GM20000 (cell line): Measurements from ENCODE around the gene NDP.

Source experiments
- DNase-seq: peaks from one replicate; pipeline ENCODE4 v3.0.0; 2012; ENCODE audit warnings: low spot score
- TF ChIP-seq, protein P1 (sequence below): IDR thresholded peaks from 2 replicates; pipeline ENCODE4 v1.5.1; 2012; ENCODE audit warnings: mild to moderate bottlenecking, control low read depth; ENCODE audit errors: extremely low read depth, missing control alignments

Gene NDP

DNA sequence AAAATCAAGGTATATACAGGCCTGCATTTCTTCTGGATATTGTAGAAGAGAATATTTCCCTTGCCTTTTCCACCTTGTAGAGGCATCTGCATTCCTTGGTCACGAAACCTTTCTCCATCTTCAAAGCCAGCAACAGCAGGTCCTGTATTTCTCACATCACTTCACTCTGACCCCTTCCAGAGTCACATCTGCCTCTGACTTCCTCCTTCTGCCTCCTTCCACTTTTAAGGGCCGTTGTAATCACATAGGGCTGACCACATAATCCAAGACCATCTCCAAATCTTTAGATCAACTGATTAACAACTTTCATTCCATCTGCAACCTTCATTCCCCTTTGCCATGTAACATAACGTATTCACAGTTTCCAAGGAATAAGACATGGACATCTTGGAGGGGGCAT lies 38.3 kb upstream of the NDP start:
- DNase-seq: no peak
- TF ChIP-seq, protein P1, sequence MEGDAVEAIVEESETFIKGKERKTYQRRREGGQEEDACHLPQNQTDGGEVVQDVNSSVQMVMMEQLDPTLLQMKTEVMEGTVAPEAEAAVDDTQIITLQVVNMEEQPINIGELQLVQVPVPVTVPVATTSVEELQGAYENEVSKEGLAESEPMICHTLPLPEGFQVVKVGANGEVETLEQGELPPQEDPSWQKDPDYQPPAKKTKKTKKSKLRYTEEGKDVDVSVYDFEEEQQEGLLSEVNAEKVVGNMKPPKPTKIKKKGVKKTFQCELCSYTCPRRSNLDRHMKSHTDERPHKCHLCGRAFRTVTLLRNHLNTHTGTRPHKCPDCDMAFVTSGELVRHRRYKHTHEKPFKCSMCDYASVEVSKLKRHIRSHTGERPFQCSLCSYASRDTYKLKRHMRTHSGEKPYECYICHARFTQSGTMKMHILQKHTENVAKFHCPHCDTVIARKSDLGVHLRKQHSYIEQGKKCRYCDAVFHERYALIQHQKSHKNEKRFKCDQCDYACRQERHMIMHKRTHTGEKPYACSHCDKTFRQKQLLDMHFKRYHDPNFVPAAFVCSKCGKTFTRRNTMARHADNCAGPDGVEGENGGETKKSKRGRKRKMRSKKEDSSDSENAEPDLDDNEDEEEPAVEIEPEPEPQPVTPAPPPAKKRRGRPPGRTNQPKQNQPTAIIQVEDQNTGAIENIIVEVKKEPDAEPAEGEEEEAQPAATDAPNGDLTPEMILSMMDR: no peak

GRCh38 chrX:44010626-44011025 lies 37.4 kb upstream of the NDP start:
- TF ChIP-seq, protein P1: no peak
- no peak for DNase-seq

DNA sequence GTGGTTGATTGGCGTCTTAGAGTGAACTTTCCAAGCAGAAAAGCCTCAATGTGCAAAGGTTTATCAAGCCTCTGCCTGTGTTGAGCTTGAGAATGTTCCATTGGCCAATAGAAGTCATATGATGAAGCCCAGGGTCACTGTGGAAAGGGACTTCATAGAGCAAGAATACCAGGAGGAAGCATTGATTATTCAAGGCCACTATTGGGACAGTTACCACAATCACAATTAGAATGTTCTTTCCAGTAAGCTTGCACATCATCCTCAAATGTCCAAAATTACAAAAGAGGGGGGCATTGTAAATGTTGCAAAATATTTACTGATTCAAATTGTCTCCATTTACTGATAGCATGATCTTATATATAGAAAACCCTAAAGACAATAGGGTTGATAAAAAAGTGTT lies 32.9 kb upstream of the NDP start:
- TF ChIP-seq, protein P1: no peak
- no peak for DNase-seq

GRCh38 chrX:44003975-44004374 lies 30.8 kb upstream of the NDP start:
- no peak for DNase-seq
- TF ChIP-seq, protein P1: no peak

GRCh38 chrX:44002567-44002966 lies 29.4 kb upstream of the NDP start:
- TF ChIP-seq, protein P1: no peak
- no peak for DNase-seq

DNA sequence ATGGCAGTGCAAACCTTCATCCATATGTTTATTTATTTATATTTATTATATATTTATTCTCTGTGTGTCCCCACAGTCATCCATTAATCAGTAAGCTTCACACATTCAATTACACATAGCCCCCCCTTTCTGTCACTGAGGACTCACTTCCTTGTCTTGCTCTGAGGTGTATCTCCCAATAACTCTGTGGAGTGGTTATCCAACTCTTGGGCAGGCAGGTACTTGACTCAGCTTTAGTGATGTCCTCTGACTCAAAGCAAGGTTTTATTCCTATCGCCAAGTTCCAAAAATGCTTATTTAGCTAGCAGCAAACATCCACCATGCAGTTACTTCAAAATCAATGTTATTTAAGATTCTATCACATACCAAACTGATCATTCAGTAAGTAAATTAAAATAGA lies 25.2 kb upstream of the NDP start:
- DNase-seq: no peak
- TF ChIP-seq, protein P1: no peak

DNA sequence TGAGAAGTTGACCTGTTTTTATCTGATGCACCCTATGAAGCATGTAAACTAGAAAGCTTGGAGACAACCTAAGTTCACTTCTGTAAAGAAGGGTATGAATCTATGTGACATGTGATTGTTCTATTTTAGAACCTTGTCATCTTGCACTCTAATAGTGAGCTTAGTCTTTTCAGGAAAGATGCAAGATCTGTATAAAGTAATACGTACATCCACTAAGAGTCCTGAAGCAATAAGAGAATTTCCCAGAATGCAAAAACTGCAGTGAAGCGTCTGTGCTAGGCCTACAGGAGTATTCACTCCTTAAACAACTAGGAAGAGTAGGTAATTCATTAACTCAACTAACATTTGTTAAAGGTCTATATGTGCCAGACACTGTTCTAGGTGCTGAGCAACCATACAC lies 23.3 kb upstream of the NDP start:
- DNase-seq: no peak
- TF ChIP-seq, protein P1: no peak
